HL-60 (cell line): Measurements from ENCODE around the gene GCLC.

Source experiments
- DNase-seq, 2 experiments: peaks; one replicate each; pipeline ENCODE4 v3.0.0-alpha.2; 2010 to 2020; ENCODE audit warnings: low read depth in 1 of 2, low spot score in 1 of 2
- H3K27ac ChIP-seq: fragments of 250-450 bp; sonication (Bioruptor Pico); replicated peaks from 2 replicates; pipeline ENCODE4 v1.5.1; 2020; ENCODE audit warnings: mild to moderate bottlenecking, moderate library complexity
- H3K27me3 ChIP-seq: fragments of 250-450 bp; sonication (Bioruptor Pico); 2 replicates; pipeline ENCODE4 v1.5.1; 2021; ENCODE audit warnings: mild to moderate bottlenecking, moderate library complexity; ENCODE audit not compliant: insufficient read depth, poor library complexity, severe bottlenecking
- H3K4me3 ChIP-seq: replicated peaks from 2 replicates; pipeline ENCODE4 v1.5.1; 2011; ENCODE audit warnings: mild to moderate bottlenecking, control low read depth, low read length; ENCODE audit not compliant: insufficient read depth
- GABPA ChIP-seq: IDR thresholded peaks from 2 replicates; pipeline ENCODE4 v1.6.1; 2012; ENCODE audit warnings: low read depth
- POLR2AphosphoS5 ChIP-seq: IDR thresholded peaks from 2 replicates; pipeline ENCODE4 v1.6.1; 2012; ENCODE audit warnings: low read depth
- SPI1 ChIP-seq: IDR thresholded peaks from 2 replicates; pipeline ENCODE4 v1.6.1; 2012; ENCODE audit warnings: low read depth, mild to moderate bottlenecking, borderline replicate concordance
- TF ChIP-seq, protein P1 (sequence below): IDR thresholded peaks from 2 replicates; pipeline ENCODE4 v1.6.1; 2012; ENCODE audit warnings: low read depth; ENCODE audit not compliant: insufficient replicate concordance
- TF ChIP-seq, protein P2 (sequence below): IDR thresholded peaks from one replicate; pipeline ENCODE4 v1.5.1; 2011; ENCODE audit warnings: low read length, control low read depth, inconsistent platforms; ENCODE audit not compliant: insufficient read depth

GCLC gene

DNA sequence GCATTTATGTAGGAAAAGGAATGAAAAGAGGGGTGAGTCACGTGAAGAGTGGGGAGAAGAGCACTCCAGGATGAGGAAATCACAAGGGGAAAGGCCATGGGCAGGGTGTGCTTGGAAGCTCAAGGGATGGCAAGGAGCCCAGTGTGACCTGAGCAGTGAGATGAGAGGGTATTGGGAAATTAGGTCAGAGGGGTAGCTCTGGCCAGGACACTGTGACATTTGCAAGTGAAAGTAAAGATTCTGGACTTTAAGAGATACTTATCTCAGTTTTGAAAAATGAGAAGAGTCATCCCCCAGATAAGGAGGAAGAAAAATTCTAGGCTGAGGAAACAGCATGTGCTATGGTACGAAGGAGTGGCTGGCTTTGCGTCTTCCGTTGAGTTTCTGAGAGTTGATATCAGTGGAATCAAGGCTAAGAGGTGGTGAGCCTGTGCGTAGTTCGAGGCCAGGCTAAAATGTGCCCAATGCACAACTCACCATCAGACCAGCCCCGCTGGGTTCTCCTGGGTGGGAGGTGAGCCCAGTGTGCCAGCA lies 79.9 kb downstream of the GCLC start:
- TF ChIP-seq GABPA (no peak), SPI1 (no peak), POLR2AphosphoS5 (no peak)
- TF ChIP-seq, protein P1, sequence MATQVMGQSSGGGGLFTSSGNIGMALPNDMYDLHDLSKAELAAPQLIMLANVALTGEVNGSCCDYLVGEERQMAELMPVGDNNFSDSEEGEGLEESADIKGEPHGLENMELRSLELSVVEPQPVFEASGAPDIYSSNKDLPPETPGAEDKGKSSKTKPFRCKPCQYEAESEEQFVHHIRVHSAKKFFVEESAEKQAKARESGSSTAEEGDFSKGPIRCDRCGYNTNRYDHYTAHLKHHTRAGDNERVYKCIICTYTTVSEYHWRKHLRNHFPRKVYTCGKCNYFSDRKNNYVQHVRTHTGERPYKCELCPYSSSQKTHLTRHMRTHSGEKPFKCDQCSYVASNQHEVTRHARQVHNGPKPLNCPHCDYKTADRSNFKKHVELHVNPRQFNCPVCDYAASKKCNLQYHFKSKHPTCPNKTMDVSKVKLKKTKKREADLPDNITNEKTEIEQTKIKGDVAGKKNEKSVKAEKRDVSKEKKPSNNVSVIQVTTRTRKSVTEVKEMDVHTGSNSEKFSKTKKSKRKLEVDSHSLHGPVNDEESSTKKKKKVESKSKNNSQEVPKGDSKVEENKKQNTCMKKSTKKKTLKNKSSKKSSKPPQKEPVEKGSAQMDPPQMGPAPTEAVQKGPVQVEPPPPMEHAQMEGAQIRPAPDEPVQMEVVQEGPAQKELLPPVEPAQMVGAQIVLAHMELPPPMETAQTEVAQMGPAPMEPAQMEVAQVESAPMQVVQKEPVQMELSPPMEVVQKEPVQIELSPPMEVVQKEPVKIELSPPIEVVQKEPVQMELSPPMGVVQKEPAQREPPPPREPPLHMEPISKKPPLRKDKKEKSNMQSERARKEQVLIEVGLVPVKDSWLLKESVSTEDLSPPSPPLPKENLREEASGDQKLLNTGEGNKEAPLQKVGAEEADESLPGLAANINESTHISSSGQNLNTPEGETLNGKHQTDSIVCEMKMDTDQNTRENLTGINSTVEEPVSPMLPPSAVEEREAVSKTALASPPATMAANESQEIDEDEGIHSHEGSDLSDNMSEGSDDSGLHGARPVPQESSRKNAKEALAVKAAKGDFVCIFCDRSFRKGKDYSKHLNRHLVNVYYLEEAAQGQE = no peak
- TF ChIP-seq, protein P2, sequence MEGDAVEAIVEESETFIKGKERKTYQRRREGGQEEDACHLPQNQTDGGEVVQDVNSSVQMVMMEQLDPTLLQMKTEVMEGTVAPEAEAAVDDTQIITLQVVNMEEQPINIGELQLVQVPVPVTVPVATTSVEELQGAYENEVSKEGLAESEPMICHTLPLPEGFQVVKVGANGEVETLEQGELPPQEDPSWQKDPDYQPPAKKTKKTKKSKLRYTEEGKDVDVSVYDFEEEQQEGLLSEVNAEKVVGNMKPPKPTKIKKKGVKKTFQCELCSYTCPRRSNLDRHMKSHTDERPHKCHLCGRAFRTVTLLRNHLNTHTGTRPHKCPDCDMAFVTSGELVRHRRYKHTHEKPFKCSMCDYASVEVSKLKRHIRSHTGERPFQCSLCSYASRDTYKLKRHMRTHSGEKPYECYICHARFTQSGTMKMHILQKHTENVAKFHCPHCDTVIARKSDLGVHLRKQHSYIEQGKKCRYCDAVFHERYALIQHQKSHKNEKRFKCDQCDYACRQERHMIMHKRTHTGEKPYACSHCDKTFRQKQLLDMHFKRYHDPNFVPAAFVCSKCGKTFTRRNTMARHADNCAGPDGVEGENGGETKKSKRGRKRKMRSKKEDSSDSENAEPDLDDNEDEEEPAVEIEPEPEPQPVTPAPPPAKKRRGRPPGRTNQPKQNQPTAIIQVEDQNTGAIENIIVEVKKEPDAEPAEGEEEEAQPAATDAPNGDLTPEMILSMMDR = no peak
- Histone ChIP-seq H3K27me3 (no peaks in the 10 kb centered on the region), H3K4me3 (no peak overlapping the region), H3K27ac (no peak overlapping the region)
- no peak for DNase-seq

DNA sequence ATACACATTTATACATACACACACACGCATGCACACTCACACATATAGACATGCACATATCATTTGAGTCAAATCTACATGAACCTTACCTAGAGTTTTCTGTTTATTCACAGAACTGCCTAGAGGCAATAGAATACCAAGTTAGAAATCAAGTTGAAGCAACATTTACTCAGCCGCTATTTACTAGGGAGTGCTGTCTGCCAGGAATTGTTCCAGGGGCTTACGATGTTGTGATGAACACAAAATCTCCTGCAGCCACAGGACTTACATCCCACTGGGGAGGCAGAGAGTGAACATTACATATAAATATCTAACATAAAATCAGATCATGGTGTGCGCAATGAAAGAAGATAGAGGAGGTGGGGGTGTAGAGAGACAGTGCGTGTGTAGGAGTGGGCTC lies 80.4 kb downstream of the GCLC start:
- no peak overlapping the region for H3K27ac ChIP-seq

DNA sequence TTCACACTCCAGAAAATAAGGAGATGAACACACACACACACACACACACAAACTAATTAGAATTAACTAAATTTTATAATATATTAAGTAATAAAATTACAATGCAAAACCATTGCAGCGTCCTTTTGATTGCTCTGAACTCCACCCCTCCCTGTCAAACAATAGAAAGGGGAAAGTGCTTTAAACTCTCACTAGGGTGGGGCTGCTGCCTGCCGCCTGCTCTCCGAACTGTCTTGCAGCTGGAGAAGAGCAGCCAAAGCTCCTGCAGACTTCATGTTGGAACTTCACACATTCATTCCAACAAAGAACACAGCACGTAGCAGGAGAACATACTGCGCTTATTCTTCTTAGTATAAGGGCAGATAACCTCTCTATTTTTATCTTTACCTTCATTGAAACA lies 83.2 kb downstream of the GCLC start:
- no peak for DNase-seq
- TF ChIP-seq POLR2AphosphoS5 = no peak
- TF ChIP-seq, protein P1 = no peak
- TF ChIP-seq GABPA = no peak
- TF ChIP-seq, protein P2 = no peak
- no peak for TF ChIP-seq SPI1
- Histone ChIP-seq H3K4me3 (no peak overlapping the region), H3K27me3 (no peaks in the 10 kb centered on the region), H3K27ac (peak overlapping the region; percentile 68)

More for the DNA sequence above, 80.4 kb downstream of the GCLC start:
- TF ChIP-seq, protein P1 = no peak
- TF ChIP-seq, protein P2 = no peak
- TF ChIP-seq POLR2AphosphoS5 (no peak), GABPA (no peak), SPI1 (no peak)
- Histone ChIP-seq H3K27me3 (no peaks in the 10 kb centered on the region), H3K4me3 (no peak overlapping the region)
- no peak for DNase-seq
